Stimulated activated CD8-positive, alpha-beta memory T cell treated with anti-CD3 and anti-CD28 coated beads, Interleukin-15, amount 100 ng/mL, for 24 hours (primary cell): ENCODE data around the gene HOXD4.

Experiments used
- DNase-seq: peaks from one replicate; pipeline ENCODE4 v3.0.0-alpha.2; 2020; ENCODE audit warnings: low read depth

Gene HOXD4

GRCh38 chr2:176170602-176171305, 19.4 kb downstream of the HOXD4 start:
- DNase-seq: no peak

GRCh38 chr2:176171351-176172006, 20.1 kb downstream of the HOXD4 start:
- DNase-seq: no peak

DNA sequence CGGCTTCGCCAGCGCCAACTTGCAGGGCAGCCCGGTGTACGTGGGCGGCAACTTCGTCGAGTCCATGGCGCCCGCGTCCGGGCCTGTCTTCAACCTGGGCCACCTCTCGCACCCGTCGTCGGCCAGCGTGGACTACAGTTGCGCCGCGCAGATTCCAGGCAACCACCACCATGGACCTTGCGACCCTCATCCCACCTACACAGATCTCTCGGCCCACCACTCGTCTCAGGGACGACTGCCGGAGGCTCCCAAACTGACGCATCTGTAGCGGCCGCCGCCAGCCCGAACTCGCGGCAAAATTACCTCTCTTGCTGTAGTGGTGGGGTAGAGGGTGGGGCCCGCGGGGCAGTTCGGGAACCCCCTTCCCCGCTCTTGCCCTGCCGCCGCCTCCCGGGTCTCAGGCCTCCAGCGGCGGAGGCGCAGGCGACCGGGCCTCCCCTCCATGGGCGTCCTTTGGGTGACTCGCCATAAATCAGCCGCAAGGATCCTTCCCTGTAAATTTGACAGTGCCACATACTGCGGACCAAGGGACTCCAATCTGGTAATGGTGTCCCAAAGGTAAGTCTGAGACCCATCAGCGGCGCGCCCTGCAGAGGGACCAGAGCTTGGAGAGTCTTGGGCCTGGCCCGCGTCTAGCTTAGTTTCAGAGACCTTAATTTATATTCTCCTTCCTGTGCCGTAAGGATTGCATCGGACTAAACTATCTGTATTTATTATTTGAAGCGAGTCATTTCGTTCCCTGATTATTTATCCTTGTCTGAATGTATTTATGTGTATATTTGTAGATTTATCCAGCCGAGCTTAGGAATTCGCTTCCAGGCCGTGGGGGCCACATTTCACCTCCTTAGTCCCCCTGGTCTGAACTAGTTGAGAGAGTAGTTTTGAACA, 20.9 kb downstream of the HOXD4 start:
- no peak for DNase-seq

- DNase-seq: no peak
Measured at GRCh38 chr2:176172895-176173566, 21.7 kb downstream of the HOXD4 start.

- DNase-seq: no peak
Measured at GRCh38 chr2:176173567-176174381, 22.4 kb downstream of the HOXD4 start.

- no peak for DNase-seq
Measured at GRCh38 chr2:176174382-176174823, 23.1 kb downstream of the HOXD4 start.

DNA sequence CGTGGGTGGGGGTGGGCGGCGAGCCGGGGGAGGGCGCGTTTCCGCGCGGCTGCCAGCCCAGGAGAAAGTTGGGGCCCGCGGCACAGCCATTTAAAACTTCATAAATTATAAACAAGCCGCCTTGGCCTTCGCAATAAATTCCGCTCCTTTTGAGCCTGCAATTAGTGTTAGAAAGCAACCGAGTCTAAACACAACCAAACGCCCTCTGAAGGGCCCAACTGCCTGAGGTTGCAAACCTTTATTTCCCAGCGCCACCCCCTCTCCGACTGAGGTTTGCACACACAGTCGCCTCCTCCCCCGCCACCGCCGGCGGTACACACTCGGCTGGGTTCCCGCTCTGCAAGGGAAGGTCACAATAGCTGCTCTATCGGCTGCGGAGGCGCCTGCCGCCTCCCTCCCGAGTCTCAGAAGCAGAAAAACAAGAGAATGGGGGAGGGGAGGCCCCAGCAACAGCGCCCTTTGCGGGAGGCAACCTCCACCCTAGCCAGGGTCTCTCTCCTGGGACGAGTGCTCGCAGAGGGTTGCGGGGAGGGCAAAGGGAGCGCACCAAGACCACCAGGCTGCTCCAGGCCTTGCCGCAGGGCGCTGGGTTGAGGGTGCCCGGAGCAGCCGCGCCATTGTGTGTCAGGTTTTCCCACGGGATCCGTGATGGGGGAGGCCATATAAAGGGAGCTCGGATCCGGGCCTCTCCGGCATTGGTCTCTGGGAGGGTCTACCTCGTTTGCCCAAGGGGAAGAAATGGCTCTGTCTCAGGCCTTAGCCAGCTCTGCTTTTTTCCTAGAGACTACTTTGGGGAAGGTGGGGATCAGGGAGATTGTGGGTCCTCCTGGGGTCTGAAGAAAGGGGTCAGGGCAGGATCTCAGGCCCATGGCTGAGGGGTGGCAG, 23.7 kb downstream of the HOXD4 start:
- DNase-seq: no peak

- DNase-seq: no peak
Measured at GRCh38 chr2:176175709-176176607, 24.6 kb downstream of the HOXD4 start.

DNA sequence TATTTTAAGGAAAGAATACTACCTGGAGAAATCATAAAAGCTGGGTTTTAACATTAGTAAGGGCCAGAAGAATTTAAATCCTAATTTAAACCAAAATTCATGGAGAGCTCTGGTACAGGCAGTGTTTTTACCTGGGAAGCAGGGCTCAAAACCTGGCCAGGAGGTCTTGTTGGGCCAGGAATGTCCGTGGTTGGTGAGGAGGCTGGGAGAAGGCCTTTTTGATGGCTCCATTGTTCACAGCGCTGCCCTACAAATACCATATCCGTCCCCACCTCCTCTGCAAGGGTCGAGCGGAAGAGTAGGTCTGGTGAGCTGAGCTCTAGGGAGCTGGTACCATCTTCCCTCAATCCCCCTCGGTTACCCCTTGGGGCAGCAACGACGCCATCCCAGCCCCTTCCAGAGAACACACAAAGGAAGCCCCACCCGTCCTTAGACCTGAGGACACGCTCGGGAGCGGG, 26.3 kb downstream of the HOXD4 start:
- DNase-seq: no peak

DNA sequence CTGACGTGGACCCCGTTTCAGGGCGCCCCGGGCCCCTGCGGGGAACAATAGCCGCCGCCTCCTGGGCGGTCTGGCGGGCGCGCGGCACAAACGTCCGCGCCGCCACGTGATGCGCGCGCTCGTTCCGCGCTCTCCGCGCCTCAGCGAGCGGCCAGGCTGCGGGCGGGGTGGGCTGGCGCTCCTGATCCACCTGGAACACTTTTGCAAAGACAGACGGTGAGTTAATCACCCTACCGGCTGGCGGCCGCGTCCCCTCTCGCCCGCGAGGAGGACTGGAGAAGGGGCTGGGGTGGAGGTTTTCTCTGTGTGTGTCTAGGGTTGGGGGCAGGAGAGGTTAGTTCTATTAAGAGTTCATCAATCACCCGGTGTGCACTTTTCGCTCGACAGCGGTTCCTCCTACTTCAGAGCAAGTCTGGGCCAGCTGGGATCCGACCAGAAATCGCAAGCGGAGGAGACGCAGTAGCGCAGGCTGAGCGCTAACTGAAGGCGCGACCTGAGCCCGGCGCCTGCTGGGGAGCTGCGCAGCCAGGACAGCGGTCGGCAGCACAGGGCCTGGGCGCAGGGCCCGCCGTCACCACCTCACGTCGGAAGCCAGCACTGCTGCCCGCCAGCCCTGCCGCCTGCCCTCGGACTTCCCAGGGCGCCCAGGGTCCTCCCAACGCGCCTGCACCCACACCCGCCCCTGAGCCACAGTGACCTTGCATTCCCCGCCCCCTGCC, 26.8 kb downstream of the HOXD4 start:
- no peak for DNase-seq

- no peak for DNase-seq
Measured at GRCh38 chr2:176178757-176179295, 27.5 kb downstream of the HOXD4 start.

DNA sequence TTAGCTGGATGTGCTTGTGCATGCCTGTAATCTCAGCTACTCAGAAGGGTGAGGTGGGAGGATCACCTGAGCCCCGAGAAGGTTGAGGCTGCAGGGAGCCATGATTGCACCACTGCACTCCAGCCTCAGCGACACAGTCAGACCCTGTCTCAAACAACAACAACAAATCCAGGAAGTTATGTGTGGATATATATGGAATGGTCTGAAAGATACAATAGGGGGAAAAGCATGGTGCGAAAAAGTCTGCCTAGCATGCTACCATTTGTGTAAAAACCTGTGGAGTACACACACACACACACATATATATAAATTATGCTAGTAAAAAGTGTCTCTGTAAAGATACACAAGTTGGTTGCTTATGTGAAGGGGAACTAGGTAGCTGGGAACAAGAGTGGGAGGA, 30.2 kb downstream of the HOXD4 start:
- DNase-seq: no peak

- DNase-seq: no peak
Measured at GRCh38 chr2:176182671-176183070, 31.3 kb downstream of the HOXD4 start.

GRCh38 chr2:176184749-176185148, 33.4 kb downstream of the HOXD4 start:
- no peak for DNase-seq

GRCh38 chr2:176186024-176186423, 34.7 kb downstream of the HOXD4 start:
- no peak for DNase-seq

- DNase-seq: no peak
Measured at GRCh38 chr2:176187200-176187898, 36.0 kb downstream of the HOXD4 start.
